Measurements from ENCODE around the gene HLA-DQA2. TPM values are rescaled to one million over a fixed set of nuclear protein-coding genes. Genes with fewer than 3 reads are reported as not detected.

The HLA-DQA2 gene
- total RNA-seq, 1 donor from 2014 or later = 2.2 TPM

GRCh38 chr6:32709625-32710024 is 31.6 kb upstream of the HLA-DQA2 start:
- H3K4me1 ChIP-seq = no peaks in the 10 kb centered on the region
- no peak for DNase-seq (ENCODE audit: low spot score in 2 of 2)
- H3K27ac ChIP-seq = no peak overlapping the region
- intact Hi-C loops (cut with DNase I) = no loop called here
- no peak overlapping the region for H3K4me3 ChIP-seq
- TF ChIP-seq, protein P1, sequence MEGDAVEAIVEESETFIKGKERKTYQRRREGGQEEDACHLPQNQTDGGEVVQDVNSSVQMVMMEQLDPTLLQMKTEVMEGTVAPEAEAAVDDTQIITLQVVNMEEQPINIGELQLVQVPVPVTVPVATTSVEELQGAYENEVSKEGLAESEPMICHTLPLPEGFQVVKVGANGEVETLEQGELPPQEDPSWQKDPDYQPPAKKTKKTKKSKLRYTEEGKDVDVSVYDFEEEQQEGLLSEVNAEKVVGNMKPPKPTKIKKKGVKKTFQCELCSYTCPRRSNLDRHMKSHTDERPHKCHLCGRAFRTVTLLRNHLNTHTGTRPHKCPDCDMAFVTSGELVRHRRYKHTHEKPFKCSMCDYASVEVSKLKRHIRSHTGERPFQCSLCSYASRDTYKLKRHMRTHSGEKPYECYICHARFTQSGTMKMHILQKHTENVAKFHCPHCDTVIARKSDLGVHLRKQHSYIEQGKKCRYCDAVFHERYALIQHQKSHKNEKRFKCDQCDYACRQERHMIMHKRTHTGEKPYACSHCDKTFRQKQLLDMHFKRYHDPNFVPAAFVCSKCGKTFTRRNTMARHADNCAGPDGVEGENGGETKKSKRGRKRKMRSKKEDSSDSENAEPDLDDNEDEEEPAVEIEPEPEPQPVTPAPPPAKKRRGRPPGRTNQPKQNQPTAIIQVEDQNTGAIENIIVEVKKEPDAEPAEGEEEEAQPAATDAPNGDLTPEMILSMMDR (IDR thresholded peaks at IDR 0.05) = no peak
- H3K9me3 ChIP-seq = peaks cover 0 to 3% of the 10 kb centered on the region in 2 donors
- H3K36me3 ChIP-seq = no peaks in the 10 kb centered on the region
- no peaks in the 10 kb centered on the region for H3K27me3 ChIP-seq

GRCh38 chr6:32713241-32713640 is 27.9 kb upstream of the HLA-DQA2 start:
- TF ChIP-seq, protein P1 (IDR thresholded peaks at IDR 0.05) = no peak
- H3K4me1 ChIP-seq = no peaks in the 10 kb centered on the region
- intact Hi-C loops (cut with DNase I) = no loop called here

GRCh38 chr6:32716396-32716795 is 24.8 kb upstream of the HLA-DQA2 start:
- Histone ChIP-seq H3K4me3 (no peak overlapping the region), H3K9me3 (no peaks in the 10 kb centered on the region), H3K27me3 (no peaks in the 10 kb centered on the region), H3K36me3 (no peaks in the 10 kb centered on the region), H3K4me1 (no peaks in the 10 kb centered on the region), H3K27ac (no peak overlapping the region)
- TF ChIP-seq, protein P1 (IDR thresholded peaks at IDR 0.05) = no peak
- no peak for DNase-seq (ENCODE audit: low spot score in 2 of 2)
- intact Hi-C loops (cut with DNase I) = no loop called here

More at GRCh38 chr6:32713241-32713640, 27.9 kb upstream of the HLA-DQA2 start:
- no peaks in the 10 kb centered on the region for H3K27me3 ChIP-seq
- no peak for DNase-seq (ENCODE audit: low spot score in 2 of 2)
- no peak overlapping the region for H3K4me3 ChIP-seq
- no peak overlapping the region for H3K27ac ChIP-seq
- no peaks in the 10 kb centered on the region for H3K9me3 ChIP-seq
- no peaks in the 10 kb centered on the region for H3K36me3 ChIP-seq

DNA sequence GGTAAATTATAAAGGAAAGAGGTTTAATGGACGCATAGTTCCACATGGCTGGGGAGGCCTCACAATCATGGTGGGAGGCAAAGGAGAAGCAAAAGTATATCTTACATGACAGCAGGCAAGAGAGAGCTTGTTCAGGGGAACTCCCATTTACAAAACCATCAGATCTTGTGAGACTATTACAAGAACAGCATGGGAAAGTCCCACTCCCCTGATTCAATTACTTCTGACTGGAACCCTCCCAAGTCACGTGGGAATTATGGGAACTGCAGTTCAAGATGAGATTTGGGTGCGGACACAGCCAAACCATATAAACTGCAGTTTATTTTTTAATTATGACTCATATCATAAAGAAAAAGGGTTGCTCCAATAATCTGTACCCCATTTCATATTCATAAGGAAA is 22.3 kb upstream of the HLA-DQA2 start:
- DNase-seq (ENCODE audit: low spot score in 2 of 2) = no peak
- H3K4me3 ChIP-seq = no peak overlapping the region
- H3K27me3 ChIP-seq = no peaks in the 10 kb centered on the region
- intact Hi-C loops (cut with DNase I) = no loop called here
- H3K4me1 ChIP-seq = no peaks in the 10 kb centered on the region
- TF ChIP-seq, protein P1 (IDR thresholded peaks at IDR 0.05) = no peak
- H3K27ac ChIP-seq = no peak overlapping the region
- H3K9me3 ChIP-seq = no peaks in the 10 kb centered on the region
- no peaks in the 10 kb centered on the region for H3K36me3 ChIP-seq

DNA sequence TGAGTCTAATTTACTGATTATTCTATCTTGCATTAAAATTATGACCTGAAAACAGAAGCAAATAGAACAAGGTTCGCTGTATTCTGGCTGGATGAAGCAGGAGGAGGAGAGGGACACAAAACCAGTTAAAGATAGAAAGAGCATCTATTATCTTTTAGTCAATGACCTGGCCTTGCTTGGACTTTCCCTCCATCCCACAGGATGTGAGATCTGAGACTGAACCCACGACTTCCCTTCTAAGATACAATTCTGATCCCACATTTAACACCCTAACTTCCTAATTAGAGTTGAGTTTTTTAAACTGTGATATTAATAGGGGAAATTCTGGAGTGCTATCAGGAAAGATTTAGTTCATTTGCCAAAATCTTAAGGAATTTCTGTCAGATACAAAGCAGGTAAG is 3.1 kb upstream of the HLA-DQA2 start:
- H3K4me3 ChIP-seq = no peak overlapping the region
- intact Hi-C loops (cut with DNase I) = no loop called here
- no peaks in the 10 kb centered on the region for H3K4me1 ChIP-seq
- TF ChIP-seq, protein P1 (IDR thresholded peaks at IDR 0.05) = no peak
- H3K27ac ChIP-seq = no peak overlapping the region
- H3K27me3 ChIP-seq = no peaks in the 10 kb centered on the region
- no peak for DNase-seq (ENCODE audit: low spot score in 2 of 2)
- H3K36me3 ChIP-seq = no peaks in the 10 kb centered on the region
- H3K9me3 ChIP-seq = no peaks in the 10 kb centered on the region

GRCh38 chr6:32742374-32742773 is 1.2 kb downstream of the HLA-DQA2 start:
- Histone ChIP-seq H3K36me3 (no peaks in the 10 kb centered on the region), H3K4me3 (no peak overlapping the region), H3K27ac (no peak overlapping the region), H3K27me3 (no peaks in the 10 kb centered on the region), H3K4me1 (no peaks in the 10 kb centered on the region), H3K9me3 (no peaks in the 10 kb centered on the region)
- intact Hi-C loops (cut with DNase I) = no loop called here
- DNase-seq (ENCODE audit: low spot score in 2 of 2) = no peak
- TF ChIP-seq, protein P1 (IDR thresholded peaks at IDR 0.05) = no peak
